ENCODE results near the gene NUDC.

DNA sequence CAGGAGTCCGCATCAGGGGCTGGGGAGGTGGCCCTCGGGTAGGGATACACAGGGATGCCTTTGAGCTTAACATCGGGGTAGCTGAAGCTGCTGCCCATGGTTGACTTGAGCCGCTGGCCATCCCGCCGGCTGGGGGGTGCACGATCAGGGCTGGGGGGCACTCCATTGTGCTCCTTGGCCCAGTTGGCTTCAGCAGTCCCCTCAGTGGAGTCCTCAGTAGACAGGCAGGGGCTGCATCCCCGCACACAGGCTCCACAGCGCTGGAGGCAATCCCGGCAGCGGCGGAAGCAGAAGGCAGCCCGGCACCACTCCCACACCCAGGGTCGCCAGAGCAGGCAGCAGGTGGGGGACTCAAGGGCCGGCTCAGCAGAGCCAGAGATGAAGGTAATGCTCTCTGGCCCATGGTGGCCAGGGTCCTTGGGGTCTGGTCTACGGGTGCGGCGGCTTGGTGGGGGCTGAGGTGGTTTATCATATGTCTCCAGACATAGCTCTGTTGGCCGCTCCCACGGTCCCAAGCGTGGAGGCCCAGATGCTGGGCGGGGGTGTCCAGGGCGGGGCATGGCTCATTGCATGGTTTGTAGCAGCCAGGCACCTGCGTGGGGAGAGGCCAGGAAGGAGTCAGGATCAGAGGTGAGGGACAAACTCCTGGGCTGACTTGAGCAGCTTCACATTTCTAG is 30.4 kb downstream of the NUDC start:
- no peak for TF ChIP-seq POLR2A (IDR thresholded peaks at IDR 0.05)
- TF ChIP-seq, protein P1, sequence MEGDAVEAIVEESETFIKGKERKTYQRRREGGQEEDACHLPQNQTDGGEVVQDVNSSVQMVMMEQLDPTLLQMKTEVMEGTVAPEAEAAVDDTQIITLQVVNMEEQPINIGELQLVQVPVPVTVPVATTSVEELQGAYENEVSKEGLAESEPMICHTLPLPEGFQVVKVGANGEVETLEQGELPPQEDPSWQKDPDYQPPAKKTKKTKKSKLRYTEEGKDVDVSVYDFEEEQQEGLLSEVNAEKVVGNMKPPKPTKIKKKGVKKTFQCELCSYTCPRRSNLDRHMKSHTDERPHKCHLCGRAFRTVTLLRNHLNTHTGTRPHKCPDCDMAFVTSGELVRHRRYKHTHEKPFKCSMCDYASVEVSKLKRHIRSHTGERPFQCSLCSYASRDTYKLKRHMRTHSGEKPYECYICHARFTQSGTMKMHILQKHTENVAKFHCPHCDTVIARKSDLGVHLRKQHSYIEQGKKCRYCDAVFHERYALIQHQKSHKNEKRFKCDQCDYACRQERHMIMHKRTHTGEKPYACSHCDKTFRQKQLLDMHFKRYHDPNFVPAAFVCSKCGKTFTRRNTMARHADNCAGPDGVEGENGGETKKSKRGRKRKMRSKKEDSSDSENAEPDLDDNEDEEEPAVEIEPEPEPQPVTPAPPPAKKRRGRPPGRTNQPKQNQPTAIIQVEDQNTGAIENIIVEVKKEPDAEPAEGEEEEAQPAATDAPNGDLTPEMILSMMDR (IDR thresholded peaks at IDR 0.05): no peak

Data from adrenal gland (tissue), 5 donors.